HepG2 (cell line): Measurements from ENCODE around the gene NCOA7. TPM values are rescaled to one million over a fixed set of nuclear protein-coding genes. Genes with fewer than 3 reads are reported as not detected.

ENCODE experiments used
- ELF3 ChIP-seq: IDR thresholded peaks from 2 replicates; pipeline ENCODE4 v1.6.1; 2016; ENCODE audit warnings: missing genetic modification reagents, missing compliant biosample characterization
- FOXA3 ChIP-seq: IDR thresholded peaks from 2 replicates; pipeline ENCODE4 v1.6.1; 2016; ENCODE audit warnings: missing genetic modification reagents, missing compliant biosample characterization
- FOXK1 ChIP-seq: sonication (generic); formaldehyde crosslinking; IDR thresholded peaks from 2 replicates; pipeline ENCODE4 v1.4.0; 2020; ENCODE audit warnings: low read depth, missing genetic modification reagents, borderline replicate concordance
- FOXO1 ChIP-seq: sonication (generic); formaldehyde crosslinking; IDR thresholded peaks from 2 replicates; pipeline ENCODE4 v1.4.0; 2020; ENCODE audit warnings: missing genetic modification reagents
- GABPA ChIP-seq, 2 experiments: IDR thresholded peaks; 2 replicates each; pipeline ENCODE4 v1.6.1; 2011 to 2016; ENCODE audit warnings: low read depth in 2 of 2, low read length in 1 of 2, missing biosample characterization in 1 of 2, missing genetic modification characterization in 1 of 2
- MAF1 ChIP-seq: sonication (generic); formaldehyde crosslinking; IDR thresholded peaks from 2 replicates; pipeline ENCODE4 v1.5.0; 2020; ENCODE audit warnings: missing genetic modification reagents, borderline replicate concordance
- MIER2 ChIP-seq: IDR thresholded peaks from 2 replicates; pipeline ENCODE4 v1.6.1; 2016; ENCODE audit warnings: missing biosample characterization, missing genetic modification reagents
- SIN3B ChIP-seq: fragments of 150-350 bp; IDR thresholded peaks from 2 replicates; pipeline ENCODE4 v1.6.1; 2014; ENCODE audit warnings: low read length
- SP4 ChIP-seq: sonication (generic); formaldehyde crosslinking; IDR thresholded peaks from 2 replicates; pipeline ENCODE4 v1.8.1; 2023; ENCODE audit warnings: mild to moderate bottlenecking, missing genetic modification reagents
- TBL1XR1 ChIP-seq: fragments of 150-350 bp; IDR thresholded peaks from 2 replicates; pipeline ENCODE4 v1.6.1; 2014; ENCODE audit warnings: borderline replicate concordance, low read length; ENCODE audit not compliant: partially characterized antibody
- ZBTB7B ChIP-seq: sonication (generic); formaldehyde crosslinking; IDR thresholded peaks from 2 replicates; pipeline ENCODE4 v1.4.0; 2020; ENCODE audit warnings: missing genetic modification reagents
- ZEB1 ChIP-seq: IDR thresholded peaks from 2 replicates; pipeline ENCODE4 v1.6.1; 2012; ENCODE audit warnings: mild to moderate bottlenecking, low read depth, inconsistent platforms; ENCODE audit not compliant: insufficient replicate concordance
- ZFP90 ChIP-seq: sonication (generic); formaldehyde crosslinking; IDR thresholded peaks from 2 replicates; pipeline ENCODE4 v1.8.0; 2022; ENCODE audit warnings: missing genetic modification reagents, mild to moderate bottlenecking, inconsistent platforms, borderline replicate concordance
- ZNF205 ChIP-seq: IDR thresholded peaks from 2 replicates; pipeline ENCODE4 v1.6.1; 2018; ENCODE audit warnings: missing biosample characterization, missing genetic modification reagents
- ZNF7 ChIP-seq: IDR thresholded peaks from 2 replicates; pipeline ENCODE4 v1.6.1; 2016; ENCODE audit warnings: missing biosample characterization, missing genetic modification reagents
- polyA plus RNA-seq, 8 experiments: library from polyadenylated mRNA; depleted of rRNA in 3 of 8; stranded (reverse) in 7 of 8; unstranded in 1 of 8; fragments of >200 nt; fragmentation: Illumina TruSeq in 4 of 8; extraction: Trizol in 4 of 8; gene quantifications; 2 replicates each; pipeline versions ENCODE4 v1.2.1 to v1.2.3, GENCODE V29; 2011 to 2016; ENCODE audit warnings: low read depth in 4 of 8, missing spikeins in 1 of 8, mixed read lengths in 1 of 8; ENCODE audit not compliant: insufficient read depth in 1 of 8
- total RNA-seq, 5 experiments: library from RNA; depleted of rRNA; stranded (reverse); fragments of >200 nt; fragmentation: Illumina TruSeq; extraction: Trizol; gene quantifications; 2 replicates each; pipeline ENCODE4 v1.2.3, GENCODE V29; 2016; ENCODE audit warnings: low read depth in 1 of 5
- TF ChIP-seq, protein P1 (sequence below): sonication (generic); formaldehyde crosslinking; IDR thresholded peaks from 2 replicates; pipeline ENCODE4 v1.4.0; 2020; ENCODE audit warnings: mild to moderate bottlenecking, missing genetic modification reagents
- TF ChIP-seq, protein P2 (sequence below): sonication (generic); formaldehyde crosslinking; IDR thresholded peaks from 2 replicates; pipeline ENCODE4 v1.5.0; 2020; ENCODE audit warnings: missing genetic modification reagents
- TF ChIP-seq, protein P3 (sequence below): sonication (generic); formaldehyde crosslinking; IDR thresholded peaks from 2 replicates; pipeline ENCODE4 v1.5.1; 2020; ENCODE audit warnings: mild to moderate bottlenecking, moderate library complexity, missing genetic modification reagents

Gene NCOA7
- total and polyA plus RNA-seq, 2 of the 13 experiments (the other 11 are each of a cell fraction or from before 2014, with no cell fraction given), result 13.6 to 20.8 TPM

DNA sequence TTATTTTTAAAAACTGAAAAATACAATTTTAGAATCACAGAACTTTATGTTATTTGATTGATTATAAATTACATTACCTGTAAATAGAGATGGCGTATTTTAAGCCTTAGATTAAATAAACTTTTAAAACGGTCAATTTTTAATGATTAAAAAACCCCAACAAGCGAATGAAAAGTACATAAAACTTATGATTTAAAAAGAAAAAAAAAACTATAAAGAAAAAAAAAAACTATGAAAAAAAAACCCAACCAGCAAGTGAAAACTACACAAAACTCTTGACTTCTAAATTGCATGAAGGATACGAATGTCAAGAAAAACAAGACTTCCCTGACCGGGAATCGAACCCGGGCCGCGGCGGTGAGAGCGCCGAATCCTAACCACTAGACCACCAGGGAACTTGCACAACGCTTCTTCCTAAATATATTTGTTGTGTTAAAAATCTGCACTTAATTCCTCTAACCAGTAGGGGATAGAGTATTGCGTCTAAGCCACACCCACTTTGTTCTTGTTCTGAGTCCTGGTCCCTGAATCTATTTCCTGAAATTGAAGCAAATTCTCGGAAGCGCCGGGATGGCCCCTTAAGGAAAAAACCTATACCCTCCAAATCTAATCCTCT is 10.7 kb upstream of the NCOA7 start (continued):
- TF ChIP-seq, protein P1, sequence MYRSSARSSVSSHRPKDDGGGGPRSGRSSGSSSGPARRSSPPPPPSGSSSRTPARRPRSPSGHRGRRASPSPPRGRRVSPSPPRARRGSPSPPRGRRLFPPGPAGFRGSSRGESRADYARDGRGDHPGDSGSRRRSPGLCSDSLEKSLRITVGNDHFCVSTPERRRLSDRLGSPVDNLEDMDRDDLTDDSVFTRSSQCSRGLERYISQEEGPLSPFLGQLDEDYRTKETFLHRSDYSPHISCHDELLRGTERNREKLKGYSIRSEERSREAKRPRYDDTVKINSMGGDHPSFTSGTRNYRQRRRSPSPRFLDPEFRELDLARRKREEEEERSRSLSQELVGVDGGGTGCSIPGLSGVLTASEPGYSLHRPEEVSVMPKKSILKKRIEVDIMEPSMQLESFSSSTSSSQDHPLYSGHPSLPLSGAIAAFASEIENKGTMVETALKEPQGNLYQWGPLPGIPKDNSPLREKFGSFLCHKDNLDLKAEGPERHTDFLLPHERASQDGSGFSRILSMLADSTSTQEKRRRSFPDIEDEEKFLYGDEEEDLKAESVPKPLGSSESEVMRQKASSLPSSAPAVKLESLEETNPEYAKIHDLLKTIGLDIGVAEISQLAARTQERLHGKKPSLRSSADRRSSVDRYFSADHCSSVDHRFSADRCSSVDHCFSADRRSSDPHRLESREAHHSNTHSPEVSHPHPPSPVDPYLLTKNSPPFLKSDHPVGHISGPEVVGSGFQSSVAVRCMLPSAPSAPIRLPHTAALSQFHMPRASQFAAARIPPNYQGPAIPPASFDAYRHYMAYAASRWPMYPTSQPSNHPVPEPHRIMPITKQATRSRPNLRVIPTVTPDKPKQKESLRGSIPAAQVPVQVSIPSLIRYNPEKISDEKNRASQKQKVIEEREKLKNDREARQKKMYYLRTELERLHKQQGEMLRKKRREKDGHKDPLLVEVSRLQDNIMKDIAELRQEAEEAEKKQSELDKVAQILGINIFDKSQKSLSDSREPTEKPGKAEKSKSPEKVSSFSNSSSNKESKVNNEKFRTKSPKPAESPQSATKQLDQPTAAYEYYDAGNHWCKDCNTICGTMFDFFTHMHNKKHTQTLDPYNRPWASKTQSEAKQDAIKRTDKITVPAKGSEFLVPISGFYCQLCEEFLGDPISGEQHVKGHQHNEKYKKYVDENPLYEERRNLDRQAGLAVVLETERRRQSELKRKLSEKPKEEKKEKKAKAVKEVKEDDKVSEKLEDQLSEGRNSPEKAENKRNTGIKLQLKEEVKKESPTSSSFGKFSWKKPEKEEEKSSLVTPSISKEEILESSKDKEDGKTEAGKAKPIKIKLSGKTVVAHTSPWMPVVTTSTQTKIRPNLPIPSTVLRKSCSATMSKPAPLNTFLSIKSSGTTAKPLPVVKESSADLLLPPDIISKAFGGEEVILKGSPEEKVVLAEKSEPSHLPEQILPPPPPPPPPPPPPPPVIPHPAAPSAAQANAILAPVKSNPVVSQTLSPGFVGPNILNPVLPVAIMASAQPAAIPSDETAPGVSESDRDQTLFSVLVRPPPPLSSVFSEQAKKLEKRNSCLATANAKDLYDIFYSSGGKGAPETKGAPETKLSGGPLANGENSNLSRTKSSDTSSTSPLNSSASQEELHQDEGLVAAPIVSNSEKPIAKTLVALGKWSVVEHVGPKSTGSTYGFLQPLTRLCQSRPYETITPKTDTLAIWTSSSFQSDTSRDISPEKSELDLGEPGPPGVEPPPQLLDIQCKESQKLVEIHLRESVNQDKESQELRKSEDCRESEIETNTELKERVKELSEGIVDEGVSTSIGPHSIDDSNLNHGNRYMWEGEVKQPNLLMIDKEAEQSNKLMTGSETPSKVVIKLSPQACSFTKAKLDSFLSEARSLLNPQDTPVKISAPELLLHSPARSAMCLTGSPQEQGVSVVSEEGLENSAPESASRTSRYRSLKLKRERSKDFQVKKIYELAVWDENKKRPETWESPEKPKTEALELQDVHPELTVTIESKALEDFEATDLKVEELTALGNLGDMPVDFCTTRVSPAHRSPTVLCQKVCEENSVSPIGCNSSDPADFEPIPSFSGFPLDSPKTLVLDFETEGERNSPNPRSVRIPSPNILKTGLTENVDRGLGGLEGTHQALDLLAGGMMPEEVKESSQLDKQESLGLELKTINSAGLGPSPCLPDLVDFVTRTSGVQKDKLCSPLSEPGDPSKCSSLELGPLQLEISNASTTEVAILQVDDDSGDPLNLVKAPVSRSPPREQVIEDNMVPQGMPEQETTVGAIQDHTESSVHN (CRISPR knock-in tag), result no peak
- TF ChIP-seq FOXK1 (CRISPR knock-in tag) (peak; percentile 77; the same call in 1 of the 2 replicates), TBL1XR1 (peak; percentile 80), FOXO1 (CRISPR knock-in tag) (0 out of 2 replicates have a peak, but pooled peaks have one; percentile 19), ZNF7 (CRISPR knock-in tag) (0 out of 2 replicates have a peak, but pooled peaks have one; percentile 33), ZBTB7B (CRISPR knock-in tag) (peak; percentile 83), ZFP90 (CRISPR knock-in tag) (0 out of 2 replicates have a peak, but pooled peaks have one; percentile 55), SP4 (CRISPR knock-in tag) (no peak), ELF3 (CRISPR knock-in tag) (peak; percentile 84), GABPA (IDR thresholded peaks at IDR 0.05; ENCODE audit: low read depth, low read length) (no peak), GABPA (CRISPR knock-in tag; IDR thresholded peaks at IDR 0.05; ENCODE audit: low read depth) (peak; percentile 59), FOXA3 (CRISPR knock-in tag) (peak; percentile 73), ZEB1 (peak; percentile 76), ZNF205 (peak; percentile 63; the same call in 1 of the 2 replicates), MAF1 (CRISPR knock-in tag) (peak; percentile 99), MIER2 (peak; percentile 64), SIN3B (peak; percentile 61; the same call in 1 of the 2 replicates)
- TF ChIP-seq, protein P2, sequence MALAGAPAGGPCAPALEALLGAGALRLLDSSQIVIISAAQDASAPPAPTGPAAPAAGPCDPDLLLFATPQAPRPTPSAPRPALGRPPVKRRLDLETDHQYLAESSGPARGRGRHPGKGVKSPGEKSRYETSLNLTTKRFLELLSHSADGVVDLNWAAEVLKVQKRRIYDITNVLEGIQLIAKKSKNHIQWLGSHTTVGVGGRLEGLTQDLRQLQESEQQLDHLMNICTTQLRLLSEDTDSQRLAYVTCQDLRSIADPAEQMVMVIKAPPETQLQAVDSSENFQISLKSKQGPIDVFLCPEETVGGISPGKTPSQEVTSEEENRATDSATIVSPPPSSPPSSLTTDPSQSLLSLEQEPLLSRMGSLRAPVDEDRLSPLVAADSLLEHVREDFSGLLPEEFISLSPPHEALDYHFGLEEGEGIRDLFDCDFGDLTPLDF, result peak; percentile 50; the same call in 1 of the 2 replicates
- TF ChIP-seq, protein P3, sequence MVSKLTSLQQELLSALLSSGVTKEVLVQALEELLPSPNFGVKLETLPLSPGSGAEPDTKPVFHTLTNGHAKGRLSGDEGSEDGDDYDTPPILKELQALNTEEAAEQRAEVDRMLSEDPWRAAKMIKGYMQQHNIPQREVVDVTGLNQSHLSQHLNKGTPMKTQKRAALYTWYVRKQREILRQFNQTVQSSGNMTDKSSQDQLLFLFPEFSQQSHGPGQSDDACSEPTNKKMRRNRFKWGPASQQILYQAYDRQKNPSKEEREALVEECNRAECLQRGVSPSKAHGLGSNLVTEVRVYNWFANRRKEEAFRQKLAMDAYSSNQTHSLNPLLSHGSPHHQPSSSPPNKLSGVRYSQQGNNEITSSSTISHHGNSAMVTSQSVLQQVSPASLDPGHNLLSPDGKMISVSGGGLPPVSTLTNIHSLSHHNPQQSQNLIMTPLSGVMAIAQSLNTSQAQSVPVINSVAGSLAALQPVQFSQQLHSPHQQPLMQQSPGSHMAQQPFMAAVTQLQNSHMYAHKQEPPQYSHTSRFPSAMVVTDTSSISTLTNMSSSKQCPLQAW, result peak; percentile 71; the same call in 1 of the 2 replicates
